Osteocyte (in vitro differentiated cells): ENCODE data around the gene OBP2A. TPM values are rescaled to one million over a fixed set of nuclear protein-coding genes. Genes with fewer than 3 reads are reported as not detected.
"Not testable (repeated sequence)": the region's sequence is repeated elsewhere in the genome, so short reads cannot be mapped to it uniquely, and the experiment has no call there.

Experiments used
- DNase-seq: peaks from one replicate; pipeline ENCODE4 v3.0.0; 2021; ENCODE audit warnings: mixed read lengths; ENCODE audit not compliant: unreplicated experiment; ENCODE audit errors: extremely low spot score
- H3K27ac Mint-ChIP-seq: one replicate; pipeline ENCODE4 v1.8.0; 2021; ENCODE audit warnings: mild to moderate bottlenecking, mixed read lengths; ENCODE audit not compliant: unreplicated experiment
- H3K27me3 Mint-ChIP-seq: one replicate; pipeline ENCODE4 v1.8.0; 2021; ENCODE audit warnings: mixed read lengths; ENCODE audit not compliant: unreplicated experiment
- H3K36me3 Mint-ChIP-seq: one replicate; pipeline ENCODE4 v1.8.0; 2021; ENCODE audit warnings: mixed read lengths; ENCODE audit not compliant: unreplicated experiment
- H3K4me1 Mint-ChIP-seq: one replicate; pipeline ENCODE4 v1.8.0; 2021; ENCODE audit warnings: mixed read lengths; ENCODE audit not compliant: unreplicated experiment
- H3K4me3 Mint-ChIP-seq: one replicate; pipeline ENCODE4 v1.8.0; 2021; ENCODE audit warnings: mild to moderate bottlenecking, moderate library complexity, mixed read lengths; ENCODE audit not compliant: unreplicated experiment
- H3K9me3 Mint-ChIP-seq: one replicate; pipeline ENCODE4 v1.8.0; 2021; ENCODE audit warnings: mixed read lengths; ENCODE audit not compliant: unreplicated experiment
- CTCF ChIP-seq: fragments of 200-600 bp; sonication (generic); IDR thresholded peaks from 2 replicates; pipeline ENCODE4 v1.5.0; 2021; ENCODE audit warnings: antibody characterized with exemption, mild to moderate bottlenecking, moderate library complexity
- long read RNA-seq: library from polyadenylated mRNA; unstranded; transcript quantifications from one replicate; pipeline ENCODE4 v2.0.0, GENCODE V29; 2021
- total RNA-seq: library from RNA; stranded (reverse); gene quantifications from 2 replicates; pipeline ENCODE4 v1.2.1, GENCODE V29; 2021

The OBP2A gene
- total RNA-seq, result not detected in 2 replicates
- long read RNA-seq, result 0 reads

GRCh38 chr9:135545646-135546176 is at the start of gene OBP2A:
Gene OBP2A (plus strand): TSS chr9:135546126. CDS start chr9:135546181, 55 bp downstream.
- H3K9me3 Mint-ChIP-seq, H3K4me3 Mint-ChIP-seq, DNase-seq, H3K4me1 Mint-ChIP-seq, H3K36me3 Mint-ChIP-seq, H3K27ac Mint-ChIP-seq: not testable (repeated sequence)
- H3K27me3 Mint-ChIP-seq, result peaks cover 19% of the 10 kb centered on the region

- DNase-seq, result no peak
- Mint-ChIP-seq H3K4me3 (no peak overlapping the region), H3K36me3 (peaks cover 7% of the 10 kb centered on the region), H3K27me3 (no peaks in the 10 kb centered on the region), H3K27ac (no peak overlapping the region), H3K9me3 (no peaks in the 10 kb centered on the region), H3K4me1 (peaks cover 12% of the 10 kb centered on the region)
- no peak for TF ChIP-seq CTCF
Measured at GRCh38 chr9:135498381-135499126, 47.4 kb upstream of the OBP2A start.

GRCh38 chr9:135499326-135500070 is 46.4 kb upstream of the OBP2A start:
- TF ChIP-seq CTCF, result no peak
- H3K27me3 Mint-ChIP-seq, result no peaks in the 10 kb centered on the region
- H3K4me1 Mint-ChIP-seq, result peaks cover 12% of the 10 kb centered on the region
- H3K27ac Mint-ChIP-seq, result no peak overlapping the region
- no peaks in the 10 kb centered on the region for H3K9me3 Mint-ChIP-seq
- DNase-seq, result peak; percentile 95
- peaks cover 11% of the 10 kb centered on the region for H3K36me3 Mint-ChIP-seq
- H3K4me3 Mint-ChIP-seq, result peak overlapping the region; percentile 94

- no peak for DNase-seq
- Mint-ChIP-seq H3K27me3 (no peaks in the 10 kb centered on the region), H3K9me3 (no peaks in the 10 kb centered on the region), H3K27ac (no peak overlapping the region), H3K36me3 (peaks cover 14% of the 10 kb centered on the region), H3K4me3 (peak overlapping the region; percentile 94), H3K4me1 (peaks cover 12% of the 10 kb centered on the region)
- no peak for TF ChIP-seq CTCF
Measured at GRCh38 chr9:135500071-135500524, 45.8 kb upstream of the OBP2A start.

GRCh38 chr9:135500525-135501260 is 45.2 kb upstream of the OBP2A start, which contains the start of gene MRPS2:
Gene MRPS2 (plus strand): TSS chr9:135500682. CDS start chr9:135500711, 29 bp downstream.
- peak within 1 kb of the TSS; percentile 87 for H3K27ac Mint-ChIP-seq
- peaks cover 16% of the 10 kb centered on the region for H3K36me3 Mint-ChIP-seq
- H3K4me1 Mint-ChIP-seq, result peaks cover 12% of the 10 kb centered on the region
- peak; percentile 96 for DNase-seq
- H3K9me3 Mint-ChIP-seq, result no peaks in the 10 kb centered on the region
- peak; percentile 92 for TF ChIP-seq CTCF
- no peaks in the 10 kb centered on the region for H3K27me3 Mint-ChIP-seq
- H3K4me3 Mint-ChIP-seq, result peak within 1 kb of the TSS; percentile 94
